ENCODE results near the gene ITPR2. TPM values are rescaled to one million over a fixed set of nuclear protein-coding genes. Genes with fewer than 3 reads are reported as not detected.

ITPR2 gene
- total RNA-seq, 1 experiment from 2014 or later, result 4.0 TPM

GRCh38 chr12:26684101-26684500 lies 148.9 kb downstream of the ITPR2 start:
- no peaks in the 10 kb centered on the region for H3K27me3 ChIP-seq (ENCODE audit: low read length)
- no peak for DNase-seq
- BruUV-seq (replicated peaks), result no TSS peak
- intact Hi-C loops (cut with micrococcal nuclease), result no loop called here
- no peaks in the 10 kb centered on the region for H3F3A ChIP-seq (ENCODE audit: low read length, unreplicated experiment)
- POLR2A ChIA-PET (ENCODE audit: unreplicated experiment), result no interaction called here
- H3K9ac ChIP-seq (ENCODE audit: low read length), result no peak overlapping the region
- peaks cover 26% of the 10 kb centered on the region for H3K4me1 ChIP-seq (ENCODE audit: insufficient read depth, low read length)
- H3K9me2 ChIP-seq (replicated peaks; ENCODE audit: low read length), result no peaks in the 10 kb centered on the region
- H3K79me2 ChIP-seq (ENCODE audit: low read length), result no peaks in the 10 kb centered on the region
- H3K4me3 ChIP-seq (ENCODE audit: low read length), result no peak overlapping the region
- no peak for ATAC-seq
- H3K27ac ChIP-seq (ENCODE audit: low read length), result no peak overlapping the region
- no peaks in the 10 kb centered on the region for H4K20me1 ChIP-seq (ENCODE audit: low read length)
- H3K9me3 ChIP-seq (ENCODE audit: low read length), result no peaks in the 10 kb centered on the region
- no peak overlapping the region for H3K4me2 ChIP-seq (ENCODE audit: low read length)
- no peak overlapping the region for H2AFZ ChIP-seq (ENCODE audit: low read length)
- 0 out of 2 replicates have a peak, but pooled peaks cover 5% of the 10 kb centered on the region for H3K36me3 ChIP-seq (ENCODE audit: low read depth, low read length)
- CTCF ChIA-PET, result no interaction called here
- TF ChIP-seq, protein P1, sequence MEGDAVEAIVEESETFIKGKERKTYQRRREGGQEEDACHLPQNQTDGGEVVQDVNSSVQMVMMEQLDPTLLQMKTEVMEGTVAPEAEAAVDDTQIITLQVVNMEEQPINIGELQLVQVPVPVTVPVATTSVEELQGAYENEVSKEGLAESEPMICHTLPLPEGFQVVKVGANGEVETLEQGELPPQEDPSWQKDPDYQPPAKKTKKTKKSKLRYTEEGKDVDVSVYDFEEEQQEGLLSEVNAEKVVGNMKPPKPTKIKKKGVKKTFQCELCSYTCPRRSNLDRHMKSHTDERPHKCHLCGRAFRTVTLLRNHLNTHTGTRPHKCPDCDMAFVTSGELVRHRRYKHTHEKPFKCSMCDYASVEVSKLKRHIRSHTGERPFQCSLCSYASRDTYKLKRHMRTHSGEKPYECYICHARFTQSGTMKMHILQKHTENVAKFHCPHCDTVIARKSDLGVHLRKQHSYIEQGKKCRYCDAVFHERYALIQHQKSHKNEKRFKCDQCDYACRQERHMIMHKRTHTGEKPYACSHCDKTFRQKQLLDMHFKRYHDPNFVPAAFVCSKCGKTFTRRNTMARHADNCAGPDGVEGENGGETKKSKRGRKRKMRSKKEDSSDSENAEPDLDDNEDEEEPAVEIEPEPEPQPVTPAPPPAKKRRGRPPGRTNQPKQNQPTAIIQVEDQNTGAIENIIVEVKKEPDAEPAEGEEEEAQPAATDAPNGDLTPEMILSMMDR (conservative IDR thresholded peaks at IDR 0.05; ENCODE audit: low read depth, low read length), result no peak
- TF ChIP-seq EZH2phosphoT487 (IDR thresholded peaks at IDR 0.05; ENCODE audit: borderline replicate concordance, low read length) (no peak), EZH2 (IDR thresholded peaks at IDR 0.05; ENCODE audit: low read length, unreplicated experiment) (no peak)

GRCh38 chr12:26683443-26683842 lies 149.6 kb downstream of the ITPR2 start:
- POLR2A ChIA-PET (ENCODE audit: unreplicated experiment), result no interaction called here
- intact Hi-C loops (cut with micrococcal nuclease), result no loop called here
- Histone ChIP-seq H3K9me3 (ENCODE audit: low read length) (no peaks in the 10 kb centered on the region), H3K4me2 (ENCODE audit: low read length) (no peak overlapping the region), H3K27me3 (ENCODE audit: low read length) (no peaks in the 10 kb centered on the region), H3K27ac (ENCODE audit: low read length) (no peak overlapping the region), H3K36me3 (ENCODE audit: low read depth, low read length) (0 out of 2 replicates have a peak, but pooled peaks cover 5% of the 10 kb centered on the region), H2AFZ (ENCODE audit: low read length) (no peak overlapping the region), H3F3A (ENCODE audit: low read length, unreplicated experiment) (no peaks in the 10 kb centered on the region), H3K4me3 (ENCODE audit: low read length) (no peak overlapping the region), H3K9ac (ENCODE audit: low read length) (no peak overlapping the region), H4K20me1 (ENCODE audit: low read length) (no peaks in the 10 kb centered on the region), H3K9me2 (replicated peaks; ENCODE audit: low read length) (no peaks in the 10 kb centered on the region), H3K4me1 (ENCODE audit: insufficient read depth, low read length) (peaks cover 28% of the 10 kb centered on the region), H3K79me2 (ENCODE audit: low read length) (no peaks in the 10 kb centered on the region)
- DNase-seq, result no peak
- CTCF ChIA-PET, result interaction anchor here (0.7 kb wide), 1 partner anchor 101 kb away, joined by 4 read pairs; no protein-coding TSS in a partner anchor
- BruUV-seq (replicated peaks), result no TSS peak
- TF ChIP-seq, protein P1 (conservative IDR thresholded peaks at IDR 0.05; ENCODE audit: low read depth, low read length), result no peak
- no peak for TF ChIP-seq EZH2phosphoT487 (IDR thresholded peaks at IDR 0.05; ENCODE audit: borderline replicate concordance, low read length)
- no peak for ATAC-seq

DNA sequence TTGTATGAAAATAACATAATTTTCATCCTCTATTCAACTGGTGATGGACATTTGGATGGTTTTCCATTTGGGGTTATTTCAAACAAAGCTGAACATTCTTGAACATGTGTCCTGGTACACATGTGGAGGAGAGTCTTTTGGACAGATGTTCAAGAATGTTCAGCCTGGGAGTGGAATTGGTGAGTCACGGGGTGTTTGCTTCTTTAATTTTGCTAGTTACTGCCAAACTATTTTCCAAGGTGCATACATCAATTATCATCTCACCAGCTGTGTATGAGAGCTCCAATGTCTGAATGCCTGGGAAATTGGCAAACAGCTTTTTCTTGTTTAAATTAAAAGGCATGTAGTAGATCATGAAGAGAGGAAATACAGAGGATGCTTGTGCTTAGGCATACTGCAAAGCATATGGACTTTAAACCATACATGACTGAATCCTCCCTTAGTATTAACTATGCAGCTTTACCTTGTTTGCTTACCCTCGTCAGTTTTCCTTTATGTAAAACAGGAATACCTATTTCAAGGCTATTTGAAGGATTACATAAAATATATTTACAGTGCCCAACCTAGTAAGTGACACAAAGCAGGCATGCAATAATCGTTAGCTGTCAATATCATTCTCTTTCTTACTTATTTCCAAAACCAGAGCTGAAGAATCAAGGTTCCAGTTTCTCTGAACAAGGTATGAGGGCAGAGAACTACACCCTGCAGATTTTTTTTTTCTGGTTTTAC lies 152.1 kb downstream of the ITPR2 start:
- no peak overlapping the region for H3K4me2 ChIP-seq (ENCODE audit: low read length)
- 0 out of 2 replicates have a peak, but pooled peaks cover 5% of the 10 kb centered on the region for H3K36me3 ChIP-seq (ENCODE audit: low read depth, low read length)
- no peak for DNase-seq
- intact Hi-C loops (cut with micrococcal nuclease), result no loop called here
- no peaks in the 10 kb centered on the region for H3K79me2 ChIP-seq (ENCODE audit: low read length)
- H3K27ac ChIP-seq (ENCODE audit: low read length), result no peak overlapping the region
- ChIA-PET CTCF (interaction anchor here (0.7 kb wide), 1 partner anchor 204 kb away, joined by 4 read pairs; no protein-coding TSS in a partner anchor), POLR2A (ENCODE audit: unreplicated experiment) (no interaction called here)
- peaks cover 16% of the 10 kb centered on the region for H3K4me1 ChIP-seq (ENCODE audit: insufficient read depth, low read length)
- ATAC-seq, result no peak
- no peaks in the 10 kb centered on the region for H3K27me3 ChIP-seq (ENCODE audit: low read length)
- no peak overlapping the region for H2AFZ ChIP-seq (ENCODE audit: low read length)
- BruUV-seq (replicated peaks), result no TSS peak
- TF ChIP-seq EZH2phosphoT487 (IDR thresholded peaks at IDR 0.05; ENCODE audit: borderline replicate concordance, low read length) (no peak), EZH2 (IDR thresholded peaks at IDR 0.05; ENCODE audit: low read length, unreplicated experiment) (no peak)
- TF ChIP-seq, protein P1 (conservative IDR thresholded peaks at IDR 0.05; ENCODE audit: low read depth, low read length), result no peak
- no peaks in the 10 kb centered on the region for H4K20me1 ChIP-seq (ENCODE audit: low read length)
- no peak overlapping the region for H3K9ac ChIP-seq (ENCODE audit: low read length)
- no peaks in the 10 kb centered on the region for H3K9me3 ChIP-seq (ENCODE audit: low read length)
- no peaks in the 10 kb centered on the region for H3F3A ChIP-seq (ENCODE audit: low read length, unreplicated experiment)
- no peak overlapping the region for H3K4me3 ChIP-seq (ENCODE audit: low read length)
- no peaks in the 10 kb centered on the region for H3K9me2 ChIP-seq (replicated peaks; ENCODE audit: low read length)

All from PC-3 (cell line).